Smooth muscle cell (in vitro differentiated cells): ENCODE results near the gene TBC1D14. TPM values are rescaled to one million over a fixed set of nuclear protein-coding genes. Genes with fewer than 3 reads are reported as not detected.

ENCODE experiments used
- DNase-seq: peaks from one replicate; lab custom pipeline; 2025; ENCODE audit not compliant: unreplicated experiment; lab: John Stamatoyannopoulos, UW
- H2AFZ ChIP-seq: fragments of 200-600 bp; sonication (generic); 2 replicates; pipeline ENCODE4 v1.6.0; 2016; ENCODE audit warnings: antibody characterized with exemption, low read depth, mild to moderate bottlenecking
- H3F3A ChIP-seq: fragments of 200-600 bp; sonication (generic); 2 replicates; pipeline ENCODE4 v1.6.0; 2017; ENCODE audit warnings: antibody characterized with exemption, low read depth
- H3K27ac ChIP-seq: fragments of 200-600 bp; sonication (generic); 2 replicates; pipeline ENCODE4 v1.5.1; 2016; ENCODE audit warnings: low read depth, mild to moderate bottlenecking
- H3K27me3 ChIP-seq: fragments of 200-600 bp; sonication (generic); 2 replicates; pipeline ENCODE4 v1.6.1; 2016; ENCODE audit warnings: low read depth, mild to moderate bottlenecking
- H3K36me3 ChIP-seq: fragments of 200-600 bp; sonication (generic); 2 replicates; pipeline ENCODE4 v1.5.1; 2016; ENCODE audit warnings: low read depth
- H3K4me1 ChIP-seq: fragments of 200-600 bp; sonication (generic); 2 replicates; pipeline ENCODE4 v1.5.1; 2016; ENCODE audit warnings: low read depth
- H3K4me2 ChIP-seq: fragments of 200-600 bp; sonication (generic); 2 replicates; pipeline ENCODE4 v1.6.0; 2016; ENCODE audit warnings: mild to moderate bottlenecking
- H3K4me3 ChIP-seq: fragments of 200-600 bp; sonication (generic); 2 replicates; pipeline ENCODE4 v1.5.1; 2016; ENCODE audit warnings: mild to moderate bottlenecking
- H3K79me2 ChIP-seq: fragments of 200-600 bp; sonication (generic); 2 replicates; pipeline ENCODE4 v1.6.0; 2016; ENCODE audit warnings: low read depth, mild to moderate bottlenecking
- H3K9ac ChIP-seq: fragments of 200-600 bp; sonication (generic); 2 replicates; pipeline ENCODE4 v1.6.0; 2016; ENCODE audit warnings: low read depth
- H3K9me3 ChIP-seq: fragments of 200-600 bp; sonication (generic); replicated peaks from 2 replicates; pipeline ENCODE4 v1.5.1; 2016; ENCODE audit warnings: low read depth
- H4K20me1 ChIP-seq: fragments of 200-600 bp; sonication (generic); 2 replicates; pipeline ENCODE4 v1.6.0; 2016; ENCODE audit warnings: low read depth
- CTCF ChIP-seq: fragments of 200-600 bp; sonication (generic); IDR thresholded peaks from 2 replicates; pipeline ENCODE4 v1.5.1; 2017; ENCODE audit warnings: borderline replicate concordance, mild to moderate bottlenecking, antibody characterized with exemption; ENCODE audit not compliant: insufficient read depth, poor library complexity, severe bottlenecking
- WGBS: methylation state at CpG from one replicate; pipeline ENCODE4 v1.1.7; 2016; ENCODE audit warnings: low lambda C conversion rate; 5-methylcytosine and 5-hydroxymethylcytosine counted together
- polyA plus RNA-seq: library from polyadenylated mRNA; unstranded; fragments of >200 nt; fragmentation: Nextera tagmentation; extraction: Ambion mirVana; gene quantifications from 2 replicates; pipeline ENCODE4 v1.2.1, GENCODE V29; 2016
- total RNA-seq: library from RNA; depleted of rRNA; stranded (reverse); fragments of >200 nt; gene quantifications from 2 replicates; pipeline ENCODE4 v1.2.3, GENCODE V29; 2014

Gene TBC1D14
- total and polyA plus RNA-seq, 2 experiments from 2014 or later: 13.0 to 24.4 TPM

GRCh38 chr4:7027913-7028312 lies 118.3 kb downstream of the TBC1D14 start:
- H3K4me1 ChIP-seq: no peaks in the 10 kb centered on the region
- TF ChIP-seq CTCF: no peak
- 85% methylated on average over 4 of the region's 5 CpGs for WGBS
- H3K36me3 ChIP-seq: no peaks in the 10 kb centered on the region
- H3F3A ChIP-seq: no peaks in the 10 kb centered on the region
- no peaks in the 10 kb centered on the region for H3K79me2 ChIP-seq
- DNase-seq: no peak
- no peak overlapping the region for H3K4me3 ChIP-seq
- no peak overlapping the region for H3K4me2 ChIP-seq
- H3K9ac ChIP-seq: no peak overlapping the region
- H3K27me3 ChIP-seq: no peaks in the 10 kb centered on the region
- H3K9me3 ChIP-seq: no peaks in the 10 kb centered on the region
- no peaks in the 10 kb centered on the region for H4K20me1 ChIP-seq
- H3K27ac ChIP-seq: no peak overlapping the region
- H2AFZ ChIP-seq: no peak overlapping the region

- Histone ChIP-seq H3K4me2 (no peak overlapping the region), H2AFZ (no peak overlapping the region), H3K9ac (no peak overlapping the region), H3K27me3 (no peaks in the 10 kb centered on the region), H3K36me3 (no peaks in the 10 kb centered on the region), H3K4me3 (no peak overlapping the region), H3K79me2 (no peaks in the 10 kb centered on the region), H3K9me3 (no peaks in the 10 kb centered on the region), H4K20me1 (no peaks in the 10 kb centered on the region), H3K27ac (no peak overlapping the region), H3K4me1 (no peaks in the 10 kb centered on the region), H3F3A (no peaks in the 10 kb centered on the region)
- WGBS: 98% methylated on average over 12 of the region's 12 CpGs
- no peak for TF ChIP-seq CTCF
- DNase-seq: no peak
Observed at GRCh38 chr4:7029212-7029611, 119.6 kb downstream of the TBC1D14 start.

GRCh38 chr4:7029921-7030320 lies 120.3 kb downstream of the TBC1D14 start:
- no peaks in the 10 kb centered on the region for H3K9me3 ChIP-seq
- DNase-seq: no peak
- no peak overlapping the region for H3K27ac ChIP-seq
- 95% methylated on average over 10 of the region's 10 CpGs for WGBS
- H3K27me3 ChIP-seq: no peaks in the 10 kb centered on the region
- no peak overlapping the region for H3K9ac ChIP-seq
- H3K4me1 ChIP-seq: no peaks in the 10 kb centered on the region
- no peaks in the 10 kb centered on the region for H3K36me3 ChIP-seq
- H4K20me1 ChIP-seq: no peaks in the 10 kb centered on the region
- H3K4me3 ChIP-seq: no peak overlapping the region
- no peaks in the 10 kb centered on the region for H3K79me2 ChIP-seq
- no peak overlapping the region for H2AFZ ChIP-seq
- no peaks in the 10 kb centered on the region for H3F3A ChIP-seq
- no peak overlapping the region for H3K4me2 ChIP-seq
- TF ChIP-seq CTCF: no peak

GRCh38 chr4:7030856-7031255 lies 121.2 kb downstream of the TBC1D14 start:
- Histone ChIP-seq H3K4me1 (no peaks in the 10 kb centered on the region), H3K27ac (no peak overlapping the region), H3K9me3 (no peaks in the 10 kb centered on the region), H3K36me3 (no peaks in the 10 kb centered on the region), H3K4me2 (no peak overlapping the region), H2AFZ (no peak overlapping the region), H4K20me1 (no peaks in the 10 kb centered on the region), H3K9ac (no peak overlapping the region), H3K4me3 (no peak overlapping the region), H3F3A (no peaks in the 10 kb centered on the region), H3K79me2 (no peaks in the 10 kb centered on the region), H3K27me3 (no peaks in the 10 kb centered on the region)
- WGBS: 96% methylated on average over 10 of the region's 10 CpGs
- TF ChIP-seq CTCF: no peak
- DNase-seq: no peak
